GM18951 (cell line): ENCODE results near the gene ZFP90.
"Not testable (repeated sequence)": the region's sequence is repeated elsewhere in the genome, so short reads cannot be mapped to it uniquely, and the experiment has no call there.

Source experiments
- POLR2A ChIP-seq: IDR thresholded peaks from 4 replicates; pipeline ENCODE4 v1.6.1; 2011; ENCODE audit warnings: mild to moderate bottlenecking; ENCODE audit not compliant: insufficient read length, insufficient read depth; ENCODE audit errors: extremely low read depth
- in situ Hi-C: fragments of 300-500 bp; cut with MboI; formaldehyde crosslinking; loops from one replicate; pipeline ENCODE4 v1.12.0; 2022; ENCODE audit warnings: low sequenced_read_pairs, mixed read lengths, inconsistent platforms; ENCODE audit not compliant: unreplicated experiment

The ZFP90 gene

DNA sequence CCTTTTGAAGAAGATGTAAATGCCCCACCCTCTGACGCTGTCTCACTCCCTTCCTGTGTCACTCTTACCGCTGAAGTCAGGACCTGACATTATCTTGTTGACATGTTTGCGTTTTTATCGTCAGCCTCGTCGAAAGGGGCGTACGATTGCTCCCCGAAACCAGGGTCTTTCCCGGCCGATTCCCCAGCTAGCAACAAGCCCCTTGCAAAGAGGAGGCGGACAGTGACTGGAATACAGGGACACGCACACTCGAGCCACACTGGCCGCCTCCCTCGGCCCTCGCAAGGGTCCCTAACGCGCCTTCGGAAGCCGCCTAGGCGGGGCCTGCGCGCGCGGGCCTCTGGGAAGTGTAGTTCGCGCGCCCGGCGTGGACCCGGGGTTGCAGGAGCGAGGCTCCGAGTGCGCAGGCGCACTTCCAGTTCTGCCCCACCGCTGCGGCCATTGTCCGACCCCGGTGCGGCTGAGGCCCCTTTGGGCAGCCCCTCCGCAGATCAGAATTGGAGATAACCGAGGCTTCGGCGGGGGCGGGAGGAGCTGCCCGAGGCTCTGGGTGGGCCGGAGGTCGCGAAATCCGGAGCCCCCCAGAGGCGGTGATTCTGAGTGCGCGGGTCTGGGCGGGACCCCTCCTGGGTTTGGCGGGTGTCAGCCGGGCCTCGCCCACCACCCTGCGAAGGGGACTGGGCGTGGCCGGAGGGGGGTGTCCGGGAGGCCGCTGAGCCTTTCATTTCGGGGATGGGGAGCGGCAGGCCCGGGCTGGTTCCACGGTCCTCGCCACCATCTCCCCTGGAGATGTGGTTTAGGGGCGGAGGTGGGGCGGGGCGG lies at the start of gene ZFP90:
ZFP90 (plus strand) TSS at position 412 of the 822 bp plus-strand sequence. CDS start 502 bp downstream, outside the sequence.
- in situ Hi-C loops: loop anchor here (25.0 kb wide), 1 partner anchor 273 kb away; no protein-coding TSS in a partner anchor
- peak; percentile 66 for TF ChIP-seq POLR2A

DNA sequence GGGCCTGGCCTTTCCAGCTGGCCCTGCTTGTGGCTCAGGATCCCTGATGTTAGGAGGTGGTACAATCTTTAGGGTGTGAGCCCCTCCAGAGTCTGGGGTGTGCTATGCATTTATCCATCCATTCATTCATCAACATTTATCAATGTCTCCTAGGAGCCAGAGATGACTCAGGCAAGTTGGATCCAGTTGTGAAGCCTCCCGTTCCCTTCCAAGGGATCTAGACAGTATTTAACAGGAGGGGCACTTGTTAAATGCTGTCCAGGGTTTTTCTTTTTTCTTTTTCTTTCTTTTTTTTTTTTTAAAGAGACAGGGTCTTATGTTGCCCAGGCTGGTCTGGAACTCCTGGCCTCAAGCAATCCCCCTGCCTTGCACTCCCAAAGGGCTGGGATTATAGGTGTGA lies 48.7 kb upstream of the ZFP90 start:
- in situ Hi-C loops: no loop called here
- no peak for TF ChIP-seq POLR2A

DNA sequence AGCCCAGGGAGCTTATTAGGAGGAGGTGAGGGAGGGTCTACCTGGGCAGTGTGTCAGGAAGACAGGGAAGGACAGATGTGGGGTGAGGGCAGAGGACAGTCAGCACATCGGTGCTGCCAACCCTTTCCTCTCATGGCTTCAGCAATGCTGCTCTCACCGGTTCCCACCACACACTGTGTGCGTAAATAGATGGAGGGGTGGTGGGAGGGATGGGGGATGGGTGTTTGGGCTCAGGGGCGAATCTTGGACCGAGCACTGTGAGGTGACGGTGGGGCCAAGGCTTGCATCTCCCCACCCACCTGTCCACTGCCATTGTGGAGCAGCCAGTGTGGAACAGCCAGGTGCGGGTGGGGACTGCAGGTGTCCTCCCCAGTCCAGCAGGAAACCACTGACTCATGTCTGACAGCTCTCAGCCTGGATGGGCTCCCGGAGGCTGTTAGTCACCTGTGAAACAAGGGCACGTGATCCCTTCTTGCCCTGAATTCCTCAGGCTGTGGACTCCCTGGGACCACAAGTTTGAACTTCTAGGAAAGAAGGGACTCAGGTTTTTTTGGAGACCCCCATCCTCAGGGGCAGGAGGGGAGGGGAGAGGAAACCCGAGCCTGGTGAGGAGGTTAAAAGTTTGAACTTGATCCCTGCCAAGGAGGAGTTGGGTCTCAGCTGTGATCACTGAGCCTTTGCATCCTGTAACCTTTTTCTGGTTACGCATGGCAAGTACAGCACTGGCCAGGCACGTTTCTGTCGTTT lies 48.1 kb upstream of the ZFP90 start:
- no peak for TF ChIP-seq POLR2A
- in situ Hi-C loops: no loop called here

DNA sequence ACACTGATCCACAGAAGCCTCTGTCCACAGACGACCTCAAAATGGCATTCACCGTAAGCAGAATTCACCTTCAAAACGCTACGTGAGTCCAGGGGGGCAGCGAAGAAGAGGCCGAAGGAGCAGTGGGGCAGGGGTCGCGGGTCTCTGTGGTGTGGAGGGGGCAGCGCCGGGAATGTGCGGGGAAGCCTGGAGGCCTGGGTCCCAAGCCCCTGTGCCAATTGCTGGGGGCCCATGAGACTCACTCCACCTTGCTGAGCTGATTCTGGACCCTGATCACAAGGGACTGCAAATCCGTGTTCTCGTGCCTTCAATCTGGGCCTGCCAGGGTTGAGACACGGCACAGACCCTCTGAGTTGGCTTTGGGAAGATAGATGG lies 47.5 kb upstream of the ZFP90 start:
- TF ChIP-seq POLR2A: no peak
- in situ Hi-C loops: no loop called here

DNA sequence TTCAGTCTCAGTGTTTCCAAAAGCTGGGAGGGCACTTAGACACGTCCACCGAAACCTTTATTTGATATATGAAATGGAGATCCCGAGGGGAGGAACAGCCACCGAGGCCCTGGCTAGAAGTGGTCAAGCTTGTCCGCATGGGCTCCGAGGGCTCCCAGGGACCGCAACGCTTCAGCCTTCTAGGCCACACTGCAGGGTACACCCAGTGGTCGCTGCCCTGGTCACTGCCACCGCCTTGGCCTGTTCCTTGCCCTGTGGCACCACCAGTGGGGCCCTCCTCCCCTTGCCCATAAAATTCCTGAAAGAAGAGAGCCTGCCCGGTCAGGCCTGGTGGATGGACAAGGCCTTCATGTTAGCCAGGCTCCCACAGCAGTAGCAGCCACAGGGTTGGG lies 46.9 kb upstream of the ZFP90 start:
- no peak for TF ChIP-seq POLR2A
- in situ Hi-C loops: no loop called here

GRCh38 chr16:68492543-68493411 lies 46.3 kb upstream of the ZFP90 start:
- no peak for TF ChIP-seq POLR2A
- in situ Hi-C loops: no loop called here

DNA sequence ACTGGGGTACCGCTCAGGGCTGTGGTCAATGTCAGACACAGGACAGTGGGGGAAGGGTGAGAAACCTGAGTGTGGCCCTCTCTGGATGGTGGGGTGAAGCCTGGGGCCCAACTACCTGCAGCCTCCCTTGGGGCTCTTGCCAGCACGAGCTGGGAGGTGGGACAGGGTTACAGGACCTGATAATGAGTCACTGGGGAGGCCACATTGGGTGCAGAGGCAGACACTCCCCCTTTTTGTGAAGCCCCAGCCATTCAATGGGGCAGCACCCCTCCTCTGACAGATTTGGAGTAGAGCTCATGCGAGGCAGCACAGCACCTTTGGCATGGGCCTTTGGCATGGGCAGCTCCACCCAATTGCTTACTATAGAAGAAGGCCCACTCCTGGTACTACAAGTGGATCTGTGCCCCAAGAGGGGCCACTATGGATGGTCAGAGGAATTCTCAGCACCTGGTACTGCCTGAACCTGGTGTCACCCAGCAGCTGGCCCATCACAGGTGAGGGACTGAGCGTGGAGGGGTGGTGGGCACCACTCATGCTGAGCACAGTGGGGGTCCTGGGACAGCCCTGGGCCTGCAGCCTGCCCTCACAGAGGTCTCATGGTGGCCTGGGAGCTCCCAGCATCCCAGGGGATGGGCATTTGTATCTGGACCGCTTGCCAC lies 45.5 kb upstream of the ZFP90 start:
- TF ChIP-seq POLR2A: no peak
- in situ Hi-C loops: no loop called here

GRCh38 chr16:68494261-68494660 lies 44.8 kb upstream of the ZFP90 start:
- in situ Hi-C loops: not testable (repeated sequence)

DNA sequence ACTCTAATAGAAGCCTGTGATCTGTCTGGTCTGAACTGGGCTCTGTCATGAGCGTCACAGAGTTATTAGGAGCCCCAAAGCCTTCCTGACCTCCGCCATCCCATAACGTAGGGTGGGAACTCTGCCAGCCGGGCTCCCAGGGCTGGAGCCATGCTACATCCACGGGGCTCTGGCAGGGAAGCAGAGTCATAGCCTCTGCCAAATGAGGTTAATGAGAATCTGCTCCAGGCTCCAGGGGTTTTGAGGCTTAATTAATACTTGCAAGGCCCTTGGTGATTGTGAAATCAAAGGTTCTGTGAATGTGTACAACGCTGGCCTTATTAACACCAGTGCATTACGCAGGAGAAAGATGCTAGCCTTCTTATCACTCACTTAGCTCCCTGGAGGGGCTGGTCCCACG lies 42.4 kb upstream of the ZFP90 start:
- TF ChIP-seq POLR2A: no peak

DNA sequence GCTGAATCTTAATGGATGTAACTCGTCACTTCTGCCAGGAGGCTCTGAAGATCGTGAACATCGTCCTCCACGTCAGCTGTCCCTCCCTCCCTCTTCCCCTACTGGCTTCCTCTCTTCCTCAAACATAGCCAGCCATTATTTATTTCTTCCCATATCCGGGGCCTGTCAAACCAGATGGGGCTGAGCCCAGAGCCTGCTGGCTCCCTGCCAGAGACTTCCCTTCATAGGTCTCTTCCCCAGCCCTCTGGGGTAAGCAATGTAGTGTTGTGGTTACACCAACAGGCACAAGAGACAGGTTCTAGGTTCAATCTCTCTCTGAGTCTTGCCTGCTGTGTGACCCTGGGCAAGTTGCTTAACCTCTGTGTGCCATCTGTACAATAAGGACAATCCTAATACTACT lies 40.1 kb upstream of the ZFP90 start:
- no peak for TF ChIP-seq POLR2A
- in situ Hi-C loops: no loop called here

More for the DNA sequence above, 42.4 kb upstream of the ZFP90 start:
- in situ Hi-C loops: no loop called here

GRCh38 chr16:68503334-68503733 lies 35.8 kb upstream of the ZFP90 start:
- no peak for TF ChIP-seq POLR2A
- in situ Hi-C loops: no loop called here

DNA sequence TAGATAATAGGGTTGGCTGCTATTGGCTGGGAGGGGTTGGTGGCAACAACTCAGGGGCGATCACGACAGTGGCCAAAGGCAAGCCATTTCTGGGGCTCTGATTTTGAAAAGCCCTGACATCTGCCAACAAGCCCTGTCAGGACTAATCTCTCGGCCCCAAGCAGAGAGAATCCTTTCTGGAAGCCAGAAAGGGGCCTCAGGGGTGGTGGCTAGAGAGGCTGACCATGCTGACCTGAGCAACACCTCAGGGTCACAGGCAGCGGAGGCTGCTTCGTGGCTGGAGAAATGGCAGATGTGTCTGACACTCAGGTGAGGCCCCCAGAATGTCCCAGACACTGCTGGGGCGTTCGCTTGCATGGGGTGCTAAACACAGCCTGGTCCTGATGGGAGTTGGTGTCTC lies 35.0 kb upstream of the ZFP90 start:
- TF ChIP-seq POLR2A: no peak
- in situ Hi-C loops: no loop called here
